IMR-90 (cell line): ENCODE measurements around the gene FGR. TPM values are rescaled to one million over a fixed set of nuclear protein-coding genes. Genes with fewer than 3 reads are reported as not detected.

Experiments
- ATAC-seq: fragments of 200-7000 bp; cut with Tn5 transposase; 2 replicates; pipeline ENCODE4 v1.9.1; 2020; ENCODE audit warnings: low read depth, mild to moderate bottlenecking, moderate library complexity
- BruUV-seq: library from RNA; stranded (reverse); fragments of 400-500 nt; replicated peaks from 2 replicates; lab custom pipeline; 2021; lab: Mats Ljungman, UMichigan
- CTCF ChIA-PET: fragments of 300-600 bp; formaldehyde crosslinking; extraction: SDS; loops from one replicate; lab custom pipeline; 2021; ENCODE audit warnings: antibody characterized with exemption; lab: Yijun Ruan, JAX
- POLR2A ChIA-PET: fragments of 300-600 bp; sonication (Branson Sonifier 250); formaldehyde crosslinking; loops from one replicate; lab custom pipeline; 2022; ENCODE audit warnings: antibody characterized with exemption; ENCODE audit not compliant: unreplicated experiment; lab: Charles Lee
- DNase-seq: peaks from one replicate; pipeline ENCODE4 v3.0.0; 2013
- H2AFZ ChIP-seq: replicated peaks from 2 replicates; pipeline ENCODE3; 2013; ENCODE audit warnings: low read length, mild to moderate bottlenecking; ENCODE audit not compliant: poor library complexity
- H2AK5ac ChIP-seq: 2 replicates; pipeline ENCODE4 v1.6.1; 2013; ENCODE audit warnings: low read depth, low read length, inconsistent platforms
- H2AK9ac ChIP-seq: replicated peaks from 2 replicates; pipeline ENCODE3; 2013; ENCODE audit warnings: mild to moderate bottlenecking, low read depth, low read length, moderate library complexity; ENCODE audit not compliant: poor library complexity
- H2BK120ac ChIP-seq: 2 replicates; pipeline ENCODE4 v1.6.1; 2013; ENCODE audit warnings: low read depth, low read length, inconsistent platforms
- H2BK15ac ChIP-seq: 3 replicates; pipeline ENCODE4 v1.6.1; 2013; ENCODE audit warnings: low read depth, low read length, inconsistent platforms
- H2BK20ac ChIP-seq: 2 replicates; pipeline ENCODE4 v1.6.1; 2013; ENCODE audit warnings: low read depth, mild to moderate bottlenecking, inconsistent platforms, low read length, moderate library complexity
- H2BK5ac ChIP-seq: 2 replicates; pipeline ENCODE4 v1.6.1; 2013; ENCODE audit warnings: mild to moderate bottlenecking, low read depth, low read length, inconsistent platforms; ENCODE audit not compliant: poor library complexity, severe bottlenecking
- H3K14ac ChIP-seq: replicated peaks from 2 replicates; pipeline ENCODE4 v1.6.1; 2013; ENCODE audit warnings: low read depth, low read length, inconsistent platforms
- H3K18ac ChIP-seq: 2 replicates; pipeline ENCODE4 v1.6.1; 2013; ENCODE audit warnings: low read depth, low read length, control low read depth
- H3K23ac ChIP-seq: 2 replicates; pipeline ENCODE4 v1.6.1; 2013; ENCODE audit warnings: low read depth, low read length, inconsistent platforms
- H3K27ac ChIP-seq: 2 replicates; pipeline ENCODE4 v1.5.1; 2013; ENCODE audit warnings: mild to moderate bottlenecking, control low read depth, low read length; ENCODE audit not compliant: insufficient read depth
- H3K27me3 ChIP-seq: 2 replicates; pipeline ENCODE4 v1.6.1; 2013; ENCODE audit warnings: low read length; ENCODE audit not compliant: control insufficient read depth, insufficient read depth
- H3K36me3 ChIP-seq: 2 replicates; pipeline ENCODE4 v1.6.1; 2013; ENCODE audit warnings: low read length, mixed read lengths; ENCODE audit not compliant: control insufficient read depth, insufficient read depth
- H3K4ac ChIP-seq: 2 replicates; pipeline ENCODE4 v1.6.1; 2013; ENCODE audit warnings: low read depth, low read length, inconsistent platforms
- H3K4me1 ChIP-seq: 2 replicates; pipeline ENCODE4 v1.6.1; 2013; ENCODE audit warnings: low read length, mixed read lengths; ENCODE audit not compliant: control insufficient read depth, insufficient read depth
- H3K4me2 ChIP-seq: 2 replicates; pipeline ENCODE4 v1.6.1; 2013; ENCODE audit warnings: low read depth, mild to moderate bottlenecking, control low read depth, low read length, moderate library complexity
- H3K4me3 ChIP-seq: 2 replicates; pipeline ENCODE4 v1.5.1; 2013; ENCODE audit warnings: low read depth, mild to moderate bottlenecking, control low read depth, low read length, moderate library complexity; ENCODE audit not compliant: insufficient read depth
- H3K56ac ChIP-seq: 2 replicates; pipeline ENCODE4 v1.6.1; 2013; ENCODE audit warnings: low read length, inconsistent platforms; ENCODE audit not compliant: insufficient read depth; ENCODE audit errors: extremely low read depth
- H3K79me1 ChIP-seq, 2 experiments: 2 replicates each; pipeline ENCODE4 v1.6.1; 2013; ENCODE audit warnings: low read length in 2 of 2, inconsistent platforms in 1 of 2, low read depth in 1 of 2
- H3K9ac ChIP-seq: 2 replicates; pipeline ENCODE4 v1.6.1; 2013; ENCODE audit warnings: low read depth, low read length, control low read depth
- H3K9me1 ChIP-seq: 2 replicates; pipeline ENCODE4 v1.6.1; 2013; ENCODE audit warnings: low read length, inconsistent platforms; ENCODE audit not compliant: insufficient read depth
- H3K9me3 ChIP-seq: 2 replicates; pipeline ENCODE4 v1.6.1; 2013; ENCODE audit warnings: low read length; ENCODE audit not compliant: control insufficient read depth, insufficient read depth
- H4K20me1 ChIP-seq: 2 replicates; pipeline ENCODE4 v1.6.1; 2013; ENCODE audit warnings: low read length, inconsistent platforms; ENCODE audit not compliant: insufficient read depth
- H4K5ac ChIP-seq: 2 replicates; pipeline ENCODE4 v1.6.1; 2013; ENCODE audit warnings: mild to moderate bottlenecking, low read depth, low read length, control low read depth
- H4K8ac ChIP-seq, 2 experiments: 2 replicates each; pipeline ENCODE4 v1.6.1; 2013; ENCODE audit warnings: low read depth in 2 of 2, low read length in 2 of 2, control low read depth in 1 of 2, inconsistent platforms in 1 of 2
- H4K91ac ChIP-seq: 2 replicates; pipeline ENCODE4 v1.6.1; 2013; ENCODE audit warnings: low read depth, low read length, inconsistent platforms; ENCODE audit not compliant: insufficient read depth
- BHLHE40 ChIP-seq: fragments of 150-350 bp; IDR thresholded peaks from 2 replicates; pipeline ENCODE4 v1.6.1; 2016; ENCODE audit warnings: mild to moderate bottlenecking, low read depth, low read length
- CHD1 ChIP-seq: IDR thresholded peaks from 2 replicates; pipeline ENCODE4 v1.6.1; 2012; ENCODE audit warnings: low read depth, low read length, improper control_type of control experiment
- CTCF ChIP-seq: conservative IDR thresholded peaks from 2 replicates; pipeline ENCODE4 v1.5.1; 2012; ENCODE audit warnings: mild to moderate bottlenecking, low read depth, low read length, improper control_type of control experiment
- ELK1 ChIP-seq: fragments of 150-350 bp; IDR thresholded peaks from 2 replicates; pipeline ENCODE4 v1.6.1; 2016; ENCODE audit warnings: low read depth, mild to moderate bottlenecking, low read length, moderate library complexity, borderline replicate concordance
- FOS ChIP-seq: fragments of 150-350 bp; IDR thresholded peaks from 2 replicates; pipeline ENCODE4 v1.6.1; 2016; ENCODE audit warnings: low read depth, low read length
- MXI1 ChIP-seq: IDR thresholded peaks from 2 replicates; pipeline ENCODE4 v1.6.1; 2012; ENCODE audit warnings: low read depth, mild to moderate bottlenecking, low read length, moderate library complexity, borderline replicate concordance
- NFE2L2 ChIP-seq: fragments of 150-350 bp; IDR thresholded peaks from 2 replicates; pipeline ENCODE4 v1.6.1; 2016; ENCODE audit warnings: low read depth, mild to moderate bottlenecking, low read length
- RAD21 ChIP-seq: IDR thresholded peaks from 2 replicates; pipeline ENCODE4 v1.6.1; 2012; ENCODE audit warnings: low read length, improper control_type of control experiment
- RCOR1 ChIP-seq: IDR thresholded peaks from 2 replicates; pipeline ENCODE4 v1.6.1; 2012; ENCODE audit warnings: mild to moderate bottlenecking, low read length, improper control_type of control experiment; ENCODE audit not compliant: insufficient replicate concordance
- RFX5 ChIP-seq: IDR thresholded peaks from 2 replicates; pipeline ENCODE4 v1.8.0; 2012; ENCODE audit warnings: low read depth, mild to moderate bottlenecking, low read length, moderate library complexity
- SMC3 ChIP-seq: fragments of 150-350 bp; IDR thresholded peaks from 2 replicates; pipeline ENCODE4 v1.6.1; 2016; ENCODE audit warnings: low read depth, mild to moderate bottlenecking, antibody characterized with exemption, low read length, moderate library complexity
- WGBS, 2 experiments: methylation state at CpG; one replicate each; pipeline versions ENCODE4 v1.1.5 to v1.1.7; 2013; ENCODE audit warnings: missing lambda C conversion rate in 2 of 2; ENCODE audit not compliant: insufficient read length in 1 of 2; ENCODE audit errors: extremely low coverage in 2 of 2; 5-methylcytosine and 5-hydroxymethylcytosine counted together
- dilution Hi-C: fragments of 300-500 bp; cut with HindIII; formaldehyde crosslinking; loops from one replicate; pipeline ENCODE4 v1.14.3; 2018; ENCODE audit warnings: low sequenced_read_pairs; ENCODE audit not compliant: unreplicated experiment
- in situ Hi-C: fragments of 300-500 bp; cut with MboI; formaldehyde crosslinking; loops from 3 replicates; pipeline ENCODE4 v1.14.3; 2019; ENCODE audit warnings: low sequenced_read_pairs, inconsistent platforms, mixed read lengths
- intact Hi-C: fragments of 100-400 bp; cut with micrococcal nuclease; formaldehyde crosslinking; loops from 2 replicates; pipeline ENCODE4 v1.10.0; 2022
- polyA plus RNA-seq, 3 experiments: library from polyadenylated mRNA; depleted of rRNA; stranded (reverse); fragments of >200 nt; gene quantifications; 2 replicates each; pipeline ENCODE4 v1.2.3, GENCODE V29; 2012; ENCODE audit warnings: low replicate concordance in 1 of 3
- total RNA-seq: library from RNA; depleted of rRNA; stranded (reverse); fragments of >200 nt; gene quantifications from 2 replicates; pipeline ENCODE4 v1.2.3, GENCODE V29; 2012
- TF ChIP-seq, protein P1 (sequence below): fragments of 150-350 bp; IDR thresholded peaks from 2 replicates; pipeline ENCODE4 v1.6.1; 2017; ENCODE audit warnings: mild to moderate bottlenecking, antibody characterized with exemption, low read length, low read depth

The FGR gene
- total and polyA plus RNA-seq, 2 of the 4 experiments (the other 2 are of a cell fraction), result not detected

DNA sequence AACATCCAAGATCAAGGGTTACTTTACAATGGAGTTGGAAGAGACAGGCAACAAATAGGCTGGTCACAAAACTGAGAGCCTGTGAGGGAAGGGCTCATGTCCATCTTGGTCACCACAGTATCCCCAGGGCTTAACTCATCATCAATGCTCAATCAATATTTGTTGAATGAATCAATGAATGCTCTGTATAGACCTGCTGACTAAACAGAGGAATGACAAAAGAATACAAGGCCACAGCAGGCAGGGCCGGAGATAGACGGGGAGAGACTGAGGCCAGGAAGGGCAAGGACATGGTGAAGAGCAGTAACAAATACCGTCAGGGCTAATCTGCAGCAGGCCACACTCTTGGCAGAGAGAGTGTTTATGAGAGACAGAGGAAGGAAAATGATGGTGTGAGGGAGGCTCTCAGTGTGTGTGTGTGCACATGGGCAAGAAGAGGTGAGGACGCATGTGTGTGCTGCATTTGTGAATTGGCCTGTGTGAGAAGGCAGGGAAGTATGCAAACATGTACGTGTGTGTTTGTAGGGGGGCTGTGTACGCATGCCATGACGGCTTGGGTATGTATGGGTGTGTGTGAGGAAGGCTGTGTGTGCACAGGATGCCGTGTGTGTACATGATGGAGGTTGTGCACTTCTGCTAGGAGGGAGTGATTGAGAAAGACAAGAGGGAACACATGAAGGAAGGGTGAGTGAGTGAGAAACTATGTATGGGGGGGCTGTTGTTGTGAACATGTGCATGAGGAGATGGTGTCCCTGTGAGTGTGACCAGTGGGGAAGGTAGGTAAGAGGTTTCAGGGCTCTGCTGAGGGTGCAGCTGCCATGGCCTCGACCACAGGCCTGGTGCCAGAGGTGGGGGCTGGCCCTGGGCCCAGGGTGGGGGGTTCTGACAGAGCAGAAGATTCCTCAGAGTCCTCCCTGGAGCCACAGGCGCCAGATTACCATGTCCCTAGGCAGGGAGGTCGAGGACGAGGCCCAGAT, 46.4 kb downstream of the FGR start:
- Histone ChIP-seq H3K9me1 (peaks cover 30% of the 10 kb centered on the region), H3K18ac (peak overlapping the region; percentile 10; the same call in 1 of the 2 replicates), H3K9me3 (no peaks in the 10 kb centered on the region), H3K23ac (peak overlapping the region; percentile 73; the same call in 1 of the 2 replicates), H3K27ac (peak overlapping the region; percentile 36; the same call in 1 of the 2 replicates), H2BK120ac (peak overlapping the region; percentile 32), H4K20me1 (peaks cover 82% of the 10 kb centered on the region), H4K91ac (no peak overlapping the region; the same call in 1 of the 2 replicates), H3K27me3 (no peaks in the 10 kb centered on the region), H3K14ac (peak overlapping the region; percentile 82), H3K4ac (peak overlapping the region; percentile 65), H2AK5ac (peak overlapping the region; percentile 87), H3K4me3 (no peak overlapping the region), H3K4me2 (0 out of 2 replicates have a peak overlapping the region, but pooled peaks have one; percentile 3), H2BK5ac (peak overlapping the region; percentile 63), H4K5ac (peak overlapping the region; percentile 6), H3K36me3 (no peaks in the 10 kb centered on the region), H2AFZ (peak overlapping the region; percentile 64), H3K56ac (no peak overlapping the region), H2BK20ac (0 out of 2 replicates have a peak overlapping the region, but pooled peaks have one; percentile 33), H3K79me1 (peaks cover 51 to 98% of the 10 kb centered on the region in 2 experiments), H2BK15ac (no peak overlapping the region; the same call in 2 of the 3 replicates), H2AK9ac (peak overlapping the region; percentile 21), H3K9ac (no peak overlapping the region), H4K8ac (no peak overlapping the region), H3K4me1 (peaks cover 33% of the 10 kb centered on the region)
- in situ Hi-C loops (no loop called here), intact Hi-C loops (no loop called here), dilution Hi-C loops (no loop called here)
- DNase-seq (peak; percentile 75), ATAC-seq (peak; percentile 33)
- no TSS peak for BruUV-seq
- CTCF ChIA-PET, result no interaction called here
- 61% methylated on average over 11 of the region's 12 CpGs; no CpG with 5 or more reads in 1 of the 2 experiments for WGBS, 2 experiments
- POLR2A ChIA-PET, result no interaction called here
- TF ChIP-seq RAD21 (no peak), CHD1 (no peak), SMC3 (no peak), ELK1 (no peak), RCOR1 (no peak), FOS (no peak), BHLHE40 (no peak; the same call in 1 of the 2 replicates), RFX5 (no peak), MXI1 (peak; percentile 62; the same call in 1 of the 2 replicates), CTCF (no peak), NFE2L2 (no peak)
- TF ChIP-seq, protein P1, sequence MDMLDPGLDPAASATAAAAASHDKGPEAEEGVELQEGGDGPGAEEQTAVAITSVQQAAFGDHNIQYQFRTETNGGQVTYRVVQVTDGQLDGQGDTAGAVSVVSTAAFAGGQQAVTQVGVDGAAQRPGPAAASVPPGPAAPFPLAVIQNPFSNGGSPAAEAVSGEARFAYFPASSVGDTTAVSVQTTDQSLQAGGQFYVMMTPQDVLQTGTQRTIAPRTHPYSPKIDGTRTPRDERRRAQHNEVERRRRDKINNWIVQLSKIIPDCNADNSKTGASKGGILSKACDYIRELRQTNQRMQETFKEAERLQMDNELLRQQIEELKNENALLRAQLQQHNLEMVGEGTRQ, result no peak
